H9 (cell line): Measurements from ENCODE around the gene TAS2R40. TPM values are rescaled to one million over a fixed set of nuclear protein-coding genes. Genes with fewer than 3 reads are reported as not detected.

ENCODE experiments used
- DNase-seq: peaks from one replicate; pipeline ENCODE4 v3.0.0-alpha.2; 2017
- H2AFZ ChIP-seq: one replicate; pipeline ENCODE4 v1.6.1; 2013; ENCODE audit warnings: mild to moderate bottlenecking, low read length, control low read depth, moderate library complexity
- H2AK5ac ChIP-seq: 2 replicates; pipeline ENCODE4 v1.6.1; 2013; ENCODE audit warnings: low read length, control low read depth, mixed read lengths; ENCODE audit not compliant: insufficient read length
- H2BK120ac ChIP-seq: one replicate; pipeline ENCODE4 v1.6.1; 2013; ENCODE audit warnings: low read depth, mild to moderate bottlenecking, low read length, control low read depth, inconsistent platforms; ENCODE audit not compliant: poor library complexity, severe bottlenecking
- H2BK12ac ChIP-seq: 2 replicates; pipeline ENCODE4 v1.6.1; 2013; ENCODE audit warnings: low read length, control low read depth, mixed read lengths, low read depth; ENCODE audit not compliant: insufficient read length
- H2BK15ac ChIP-seq: 2 replicates; pipeline ENCODE4 v1.6.1; 2013; ENCODE audit warnings: low read depth, low read length, control low read depth
- H2BK20ac ChIP-seq: one replicate; pipeline ENCODE4 v1.6.1; 2013; ENCODE audit warnings: low read depth, mild to moderate bottlenecking, low read length, control low read depth, inconsistent platforms; ENCODE audit not compliant: poor library complexity, severe bottlenecking
- H2BK5ac ChIP-seq: 2 replicates; pipeline ENCODE4 v1.6.1; 2013; ENCODE audit warnings: low read length, control low read depth, mixed read lengths; ENCODE audit not compliant: insufficient read length
- H3K14ac ChIP-seq: 2 replicates; pipeline ENCODE4 v1.6.1; 2013; ENCODE audit warnings: low read length, control low read depth; ENCODE audit not compliant: insufficient read depth
- H3K18ac ChIP-seq: 2 replicates; pipeline ENCODE4 v1.6.1; 2013; ENCODE audit warnings: low read depth, mild to moderate bottlenecking, mixed read lengths, low read length, control low read depth; ENCODE audit not compliant: insufficient read length
- H3K23ac ChIP-seq: 2 replicates; pipeline ENCODE4 v1.6.1; 2013; ENCODE audit warnings: low read length, control low read depth, mixed read lengths, low read depth; ENCODE audit not compliant: insufficient read length
- H3K23me2 ChIP-seq: 2 replicates; pipeline ENCODE4 v1.6.1; 2013; ENCODE audit warnings: low read depth, mild to moderate bottlenecking, mixed read lengths, low read length, control low read depth; ENCODE audit not compliant: insufficient read length, poor library complexity, severe bottlenecking
- H3K27ac ChIP-seq: 2 replicates; pipeline ENCODE4 v1.5.1; 2013; ENCODE audit warnings: low read length, control low read depth, mixed read lengths, low read depth; ENCODE audit not compliant: insufficient read length
- H3K27me3 ChIP-seq: 2 replicates; pipeline ENCODE4 v1.6.1; 2013; ENCODE audit warnings: low read length, control low read depth, inconsistent platforms; ENCODE audit not compliant: insufficient read depth
- H3K4ac ChIP-seq: 2 replicates; pipeline ENCODE4 v1.6.1; 2013; ENCODE audit warnings: low read depth, mild to moderate bottlenecking, control low read depth, inconsistent platforms, low read length, moderate library complexity
- H3K4me1 ChIP-seq: 2 replicates; pipeline ENCODE4 v1.6.1; 2013; ENCODE audit warnings: low read length, control low read depth, inconsistent platforms; ENCODE audit not compliant: insufficient read depth
- H3K4me2 ChIP-seq: 2 replicates; pipeline ENCODE4 v1.6.1; 2013; ENCODE audit warnings: low read length, control low read depth, mixed read lengths; ENCODE audit not compliant: insufficient read length, insufficient read depth
- H3K56ac ChIP-seq: 2 replicates; pipeline ENCODE4 v1.6.1; 2013; ENCODE audit warnings: low read depth, mild to moderate bottlenecking, mixed read lengths, low read length, control low read depth; ENCODE audit not compliant: insufficient read length
- H3K79me1 ChIP-seq: 2 replicates; pipeline ENCODE4 v1.6.1; 2013; ENCODE audit warnings: low read depth, mild to moderate bottlenecking, moderate library complexity, low read length, control low read depth, inconsistent platforms; ENCODE audit not compliant: insufficient read depth, poor library complexity, severe bottlenecking
- H3K79me2 ChIP-seq: 2 replicates; pipeline ENCODE4 v1.6.1; 2013; ENCODE audit warnings: low read length, control low read depth, inconsistent platforms; ENCODE audit not compliant: insufficient read depth
- H3K9ac ChIP-seq: 2 replicates; pipeline ENCODE4 v1.6.1; 2013; ENCODE audit warnings: low read length, control low read depth, mixed read lengths; ENCODE audit not compliant: insufficient read length; ENCODE audit errors: extremely low read depth
- H3K9me3 ChIP-seq: one replicate; pipeline ENCODE4 v1.6.1; 2013; ENCODE audit warnings: low read depth, low read length, inconsistent platforms; ENCODE audit not compliant: control insufficient read depth
- H3T11ph ChIP-seq: one replicate; pipeline ENCODE4 v1.6.1; 2013; ENCODE audit warnings: mild to moderate bottlenecking, low read length, control low read depth, inconsistent platforms
- H4K20me1 ChIP-seq: one replicate; pipeline ENCODE4 v1.6.1; 2013; ENCODE audit not compliant: control insufficient read depth, insufficient read length, insufficient read depth
- H4K5ac ChIP-seq: 2 replicates; pipeline ENCODE4 v1.6.1; 2013; ENCODE audit warnings: low read depth, mild to moderate bottlenecking, mixed read lengths, low read length, control low read depth; ENCODE audit not compliant: insufficient read length
- H4K8ac ChIP-seq: replicated peaks from 2 replicates; pipeline ENCODE4 v1.6.1; 2013; ENCODE audit warnings: low read length, control low read depth, mixed read lengths, low read depth; ENCODE audit not compliant: insufficient read length
- H4K91ac ChIP-seq: 2 replicates; pipeline ENCODE4 v1.6.1; 2013; ENCODE audit warnings: low read depth, mild to moderate bottlenecking, moderate library complexity, mixed read lengths, low read length, control low read depth; ENCODE audit not compliant: insufficient read length
- H3K27ac Mint-ChIP-seq, 3 experiments: 2 replicates in 2 of 3; 3 replicates in 1 of 3; pipeline ENCODE4 v1.8.0; 2020 to 2021; ENCODE audit warnings: mixed read lengths in 3 of 3, mild to moderate bottlenecking in 1 of 3, moderate library complexity in 1 of 3
- H3K27me3 Mint-ChIP-seq: 2 replicates; pipeline ENCODE4 v1.8.0; 2021; ENCODE audit warnings: low read depth, mild to moderate bottlenecking, moderate library complexity, mixed read lengths
- H3K36me3 Mint-ChIP-seq, 3 experiments: 2 replicates in 2 of 3; 3 replicates in 1 of 3; pipeline ENCODE4 v1.8.0; 2020 to 2021; ENCODE audit warnings: low read depth in 3 of 3, mixed read lengths in 3 of 3; ENCODE audit not compliant: insufficient read depth in 1 of 3
- H3K4me1 Mint-ChIP-seq, 2 experiments: 2 replicates each; pipeline ENCODE4 v1.8.0; 2020; ENCODE audit warnings: mixed read lengths in 2 of 2
- H3K4me3 Mint-ChIP-seq, 2 experiments: 2 replicates in 1 of 2; 3 replicates in 1 of 2; pipeline ENCODE4 v1.8.0; 2020 to 2021; ENCODE audit warnings: mild to moderate bottlenecking in 2 of 2, mixed read lengths in 2 of 2, moderate library complexity in 1 of 2
- H3K9me3 Mint-ChIP-seq, 2 experiments: 2 replicates in 1 of 2; 3 replicates in 1 of 2; pipeline ENCODE4 v1.8.0; 2020; ENCODE audit warnings: mild to moderate bottlenecking in 2 of 2, mixed read lengths in 2 of 2, moderate library complexity in 1 of 2
- WGBS: extraction: QIAGEN DNeasy Blood & Tissue Kit; methylation state at CpG from one replicate; pipeline ENCODE4 v1.1.7; 2013; ENCODE audit warnings: missing lambda C conversion rate, low lambda C conversion rate, mixed read lengths; ENCODE audit not compliant: insufficient read length; ENCODE audit errors: extremely low coverage; 5-methylcytosine and 5-hydroxymethylcytosine counted together
- total RNA-seq: library from RNA; stranded (reverse); gene quantifications from 2 replicates; pipeline ENCODE4 v1.2.1, GENCODE V29; 2021
- TF ChIP-seq, protein P1 (sequence below): fragments of 200-600 bp; sonication (generic); conservative IDR thresholded peaks from 3 replicates; pipeline ENCODE4 v1.8.0; 2021; ENCODE audit warnings: antibody characterized with exemption, mild to moderate bottlenecking

Gene TAS2R40
- total RNA-seq, 1 experiment from 2014 or later = not detected

DNA sequence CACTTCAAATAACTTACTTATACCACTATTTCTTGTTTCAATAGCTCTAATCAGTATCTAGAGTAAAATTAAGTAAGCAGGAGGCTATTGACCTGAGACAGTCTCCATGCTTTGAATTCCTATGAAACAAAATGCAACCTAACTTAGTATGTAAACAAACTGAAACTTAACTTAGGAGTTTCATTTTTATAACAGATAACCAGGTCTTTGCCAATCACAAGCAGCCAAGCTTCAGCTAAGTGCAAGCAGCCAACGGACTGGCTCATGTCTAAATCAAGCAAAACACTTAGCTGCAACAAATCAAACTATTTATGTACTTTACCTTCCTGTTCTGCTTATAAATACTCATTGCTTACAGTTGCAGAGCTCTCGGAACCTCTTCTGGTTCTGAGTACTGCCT is 37.0 kb downstream of the TAS2R40 start:
- WGBS = no CpG with 5 or more reads among the region's 2 CpGs
- Histone ChIP-seq H2BK12ac (no peak overlapping the region), H3K27me3 (no peaks in the 10 kb centered on the region), H3K23me2 (peaks cover 8% of the 10 kb centered on the region), H2BK15ac (no peak overlapping the region), H4K20me1 (no peaks in the 10 kb centered on the region), H3K23ac (no peak overlapping the region), H3K27ac (no peak overlapping the region), H3K9ac (no peak overlapping the region), H3K79me1 (no peaks in the 10 kb centered on the region), H2BK20ac (no peak overlapping the region), H2AK5ac (no peak overlapping the region), H4K5ac (no peak overlapping the region), H3K9me3 (no peaks in the 10 kb centered on the region), H3K79me2 (no peaks in the 10 kb centered on the region), H4K8ac (no peak overlapping the region), H3K56ac (no peak overlapping the region), H4K91ac (no peak overlapping the region), H3K4me2 (no peak overlapping the region), H3K4me1 (no peaks in the 10 kb centered on the region; the same call in 1 of the 2 replicates), H2BK120ac (no peak overlapping the region), H2BK5ac (no peak overlapping the region), H3T11ph (no peak overlapping the region), H3K14ac (no peak overlapping the region), H3K18ac (no peak overlapping the region), H3K4ac (no peak overlapping the region), H2AFZ (no peak overlapping the region)
- Mint-ChIP-seq H3K36me3 (no peaks in the 10 kb centered on the region; a peak in 2 of 7 replicates), H3K9me3 (peaks cover 0 to 2% of the 10 kb centered on the region in 2 experiments; a peak in 1 of 5 replicates), H3K4me1 (peaks cover 3 to 6% of the 10 kb centered on the region in 2 experiments), H3K4me3 (no peak overlapping the region), H3K27ac (no peak overlapping the region), H3K27me3 (peaks cover 6% of the 10 kb centered on the region)
- TF ChIP-seq, protein P1, sequence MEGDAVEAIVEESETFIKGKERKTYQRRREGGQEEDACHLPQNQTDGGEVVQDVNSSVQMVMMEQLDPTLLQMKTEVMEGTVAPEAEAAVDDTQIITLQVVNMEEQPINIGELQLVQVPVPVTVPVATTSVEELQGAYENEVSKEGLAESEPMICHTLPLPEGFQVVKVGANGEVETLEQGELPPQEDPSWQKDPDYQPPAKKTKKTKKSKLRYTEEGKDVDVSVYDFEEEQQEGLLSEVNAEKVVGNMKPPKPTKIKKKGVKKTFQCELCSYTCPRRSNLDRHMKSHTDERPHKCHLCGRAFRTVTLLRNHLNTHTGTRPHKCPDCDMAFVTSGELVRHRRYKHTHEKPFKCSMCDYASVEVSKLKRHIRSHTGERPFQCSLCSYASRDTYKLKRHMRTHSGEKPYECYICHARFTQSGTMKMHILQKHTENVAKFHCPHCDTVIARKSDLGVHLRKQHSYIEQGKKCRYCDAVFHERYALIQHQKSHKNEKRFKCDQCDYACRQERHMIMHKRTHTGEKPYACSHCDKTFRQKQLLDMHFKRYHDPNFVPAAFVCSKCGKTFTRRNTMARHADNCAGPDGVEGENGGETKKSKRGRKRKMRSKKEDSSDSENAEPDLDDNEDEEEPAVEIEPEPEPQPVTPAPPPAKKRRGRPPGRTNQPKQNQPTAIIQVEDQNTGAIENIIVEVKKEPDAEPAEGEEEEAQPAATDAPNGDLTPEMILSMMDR = no peak
- no peak for DNase-seq
